HepG2 (cell line): ENCODE measurements around the gene ZNF189. TPM values are rescaled to one million over a fixed set of nuclear protein-coding genes. Genes with fewer than 3 reads are reported as not detected.

Experiments used
- ARID2 ChIP-seq: sonication (generic); formaldehyde crosslinking; IDR thresholded peaks from 2 replicates; pipeline ENCODE4 v1.8.1; 2022; ENCODE audit warnings: mild to moderate bottlenecking, missing genetic modification reagents, borderline replicate concordance
- GABPB1 ChIP-seq: IDR thresholded peaks from 2 replicates; pipeline ENCODE4 v1.6.1; 2016; ENCODE audit warnings: mild to moderate bottlenecking, missing genetic modification reagents, moderate library complexity, missing compliant biosample characterization
- HOXD1 ChIP-seq: sonication (generic); formaldehyde crosslinking; IDR thresholded peaks from 2 replicates; pipeline ENCODE4 v1.5.0; 2020; ENCODE audit warnings: missing genetic modification reagents
- PHF8 ChIP-seq: sonication (generic); formaldehyde crosslinking; IDR thresholded peaks from 2 replicates; pipeline ENCODE4 v1.5.0; 2020; ENCODE audit warnings: missing genetic modification reagents
- RFXANK ChIP-seq: IDR thresholded peaks from 2 replicates; pipeline ENCODE4 v1.6.1; 2016
- SALL2 ChIP-seq: sonication (generic); formaldehyde crosslinking; IDR thresholded peaks from 2 replicates; pipeline ENCODE4 v1.8.1; 2023; ENCODE audit warnings: mild to moderate bottlenecking, missing genetic modification reagents, inconsistent platforms
- ZNF337 ChIP-seq: sonication (generic); formaldehyde crosslinking; IDR thresholded peaks from 2 replicates; pipeline ENCODE4 v1.5.1; 2020; ENCODE audit warnings: missing genetic modification reagents, low read depth, mild to moderate bottlenecking, borderline replicate concordance
- ZNF619 ChIP-seq: sonication (generic); formaldehyde crosslinking; IDR thresholded peaks from 2 replicates; pipeline ENCODE4 v1.4.0; 2020; ENCODE audit warnings: mild to moderate bottlenecking, missing genetic modification reagents
- ZNF75D ChIP-seq: sonication (generic); formaldehyde crosslinking; IDR thresholded peaks from 2 replicates; pipeline ENCODE4 v1.8.1; 2023; ENCODE audit warnings: missing genetic modification reagents, mild to moderate bottlenecking, borderline replicate concordance
- polyA plus RNA-seq, 8 experiments: library from polyadenylated mRNA; depleted of rRNA in 3 of 8; stranded (reverse) in 7 of 8; unstranded in 1 of 8; fragments of >200 nt; fragmentation: Illumina TruSeq in 4 of 8; extraction: Trizol in 4 of 8; gene quantifications; 2 replicates each; pipeline versions ENCODE4 v1.2.1 to v1.2.3, GENCODE V29; 2011 to 2016; ENCODE audit warnings: low read depth in 4 of 8, missing spikeins in 1 of 8, mixed read lengths in 1 of 8; ENCODE audit not compliant: insufficient read depth in 1 of 8
- total RNA-seq, 5 experiments: library from RNA; depleted of rRNA; stranded (reverse); fragments of >200 nt; fragmentation: Illumina TruSeq; extraction: Trizol; gene quantifications; 2 replicates each; pipeline ENCODE4 v1.2.3, GENCODE V29; 2016; ENCODE audit warnings: low read depth in 1 of 5
- TF ChIP-seq, protein P1 (sequence below): sonication (generic); formaldehyde crosslinking; IDR thresholded peaks from 2 replicates; pipeline ENCODE4 v1.4.0; 2020; ENCODE audit warnings: mild to moderate bottlenecking, missing genetic modification reagents
- TF ChIP-seq, protein P2 (sequence below): sonication (generic); formaldehyde crosslinking; IDR thresholded peaks from 2 replicates; pipeline ENCODE4 v1.4.0; 2020; ENCODE audit warnings: mild to moderate bottlenecking, missing genetic modification reagents, borderline replicate concordance
- TF ChIP-seq, protein P3 (sequence below): IDR thresholded peaks from 2 replicates; pipeline ENCODE4 v1.6.1; 2016; ENCODE audit warnings: low read depth
- TF ChIP-seq, protein P4 (sequence below): sonication (generic); formaldehyde crosslinking; IDR thresholded peaks from 2 replicates; pipeline ENCODE4 v1.4.0; 2020; ENCODE audit warnings: missing genetic modification reagents, borderline replicate concordance

The ZNF189 gene
- total and polyA plus RNA-seq, 2 of the 13 experiments (the other 11 are each of a cell fraction or from before 2014, with no cell fraction given): 8.4 to 50.0 TPM

DNA sequence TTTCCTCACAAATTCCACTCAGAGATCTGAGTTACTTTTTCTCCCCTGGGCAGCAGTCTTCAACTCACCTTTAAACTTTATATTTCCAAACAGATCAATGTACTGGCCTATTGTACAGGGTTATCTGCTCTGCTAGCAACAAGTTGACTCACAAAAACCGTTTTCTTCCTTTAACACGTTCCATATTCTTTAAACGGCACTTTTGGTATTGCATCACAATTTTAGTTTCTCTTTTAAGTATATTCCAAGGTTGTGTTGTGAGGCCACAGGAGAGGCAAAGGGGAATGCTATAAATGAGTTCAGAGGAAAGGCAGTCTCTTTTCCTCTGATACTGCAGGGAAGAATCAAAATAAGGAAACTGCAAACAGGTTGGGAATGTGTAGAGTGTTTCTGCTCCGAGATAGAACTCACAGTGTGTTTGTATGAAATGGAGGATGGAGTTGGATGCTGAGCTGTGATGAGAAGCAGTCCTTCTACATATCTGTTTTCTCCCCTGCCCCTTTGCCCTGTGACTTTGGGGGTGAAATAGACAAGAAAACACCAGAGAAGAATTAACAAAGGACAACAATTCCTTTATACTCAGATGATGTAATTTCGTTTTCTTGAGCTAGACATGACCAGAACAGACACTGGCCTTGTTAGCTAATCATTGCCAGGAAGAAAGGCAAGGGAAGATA, 46.8 kb downstream of the ZNF189 start (continued):
- TF ChIP-seq ZNF75D (no peak), HOXD1 (CRISPR knock-in tag) (no peak), RFXANK (CRISPR knock-in tag) (no peak), ARID2 (CRISPR knock-in tag) (no peak), ZNF619 (CRISPR knock-in tag) (no peak), GABPB1 (CRISPR knock-in tag) (no peak), ZNF337 (CRISPR knock-in tag) (no peak), PHF8 (peak; percentile 35; the same call in 1 of the 2 replicates), SALL2 (no peak)
- TF ChIP-seq, protein P1, sequence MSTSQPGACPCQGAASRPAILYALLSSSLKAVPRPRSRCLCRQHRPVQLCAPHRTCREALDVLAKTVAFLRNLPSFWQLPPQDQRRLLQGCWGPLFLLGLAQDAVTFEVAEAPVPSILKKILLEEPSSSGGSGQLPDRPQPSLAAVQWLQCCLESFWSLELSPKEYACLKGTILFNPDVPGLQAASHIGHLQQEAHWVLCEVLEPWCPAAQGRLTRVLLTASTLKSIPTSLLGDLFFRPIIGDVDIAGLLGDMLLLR (CRISPR knock-in tag): no peak
- TF ChIP-seq, protein P2, sequence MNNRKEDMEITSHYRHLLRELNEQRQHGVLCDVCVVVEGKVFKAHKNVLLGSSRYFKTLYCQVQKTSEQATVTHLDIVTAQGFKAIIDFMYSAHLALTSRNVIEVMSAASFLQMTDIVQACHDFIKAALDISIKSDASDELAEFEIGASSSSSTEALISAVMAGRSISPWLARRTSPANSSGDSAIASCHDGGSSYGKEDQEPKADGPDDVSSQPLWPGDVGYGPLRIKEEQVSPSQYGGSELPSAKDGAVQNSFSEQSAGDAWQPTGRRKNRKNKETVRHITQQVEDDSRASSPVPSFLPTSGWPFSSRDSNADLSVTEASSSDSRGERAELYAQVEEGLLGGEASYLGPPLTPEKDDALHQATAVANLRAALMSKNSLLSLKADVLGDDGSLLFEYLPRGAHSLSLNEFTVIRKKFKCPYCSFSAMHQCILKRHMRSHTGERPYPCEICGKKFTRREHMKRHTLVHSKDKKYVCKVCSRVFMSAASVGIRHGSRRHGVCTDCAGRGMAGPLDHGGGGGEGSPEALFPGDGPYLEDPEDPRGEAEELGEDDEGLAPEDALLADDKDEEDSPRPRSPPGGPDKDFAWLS (CRISPR knock-in tag): no peak
- TF ChIP-seq, protein P3, sequence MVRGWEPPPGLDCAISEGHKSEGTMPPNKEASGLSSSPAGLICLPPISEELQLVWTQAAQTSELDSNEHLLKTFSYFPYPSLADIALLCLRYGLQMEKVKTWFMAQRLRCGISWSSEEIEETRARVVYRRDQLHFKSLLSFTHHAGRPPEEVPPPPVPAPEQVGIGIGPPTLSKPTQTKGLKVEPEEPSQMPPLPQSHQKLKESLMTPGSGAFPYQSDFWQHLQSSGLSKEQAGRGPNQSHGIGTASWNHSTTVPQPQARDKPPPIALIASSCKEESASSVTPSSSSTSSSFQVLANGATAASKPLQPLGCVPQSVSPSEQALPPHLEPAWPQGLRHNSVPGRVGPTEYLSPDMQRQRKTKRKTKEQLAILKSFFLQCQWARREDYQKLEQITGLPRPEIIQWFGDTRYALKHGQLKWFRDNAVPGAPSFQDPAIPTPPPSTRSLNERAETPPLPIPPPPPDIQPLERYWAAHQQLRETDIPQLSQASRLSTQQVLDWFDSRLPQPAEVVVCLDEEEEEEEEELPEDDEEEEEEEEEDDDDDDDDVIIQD (CRISPR knock-in tag): no peak; the same call in 1 of the 2 replicates
- TF ChIP-seq, protein P4, sequence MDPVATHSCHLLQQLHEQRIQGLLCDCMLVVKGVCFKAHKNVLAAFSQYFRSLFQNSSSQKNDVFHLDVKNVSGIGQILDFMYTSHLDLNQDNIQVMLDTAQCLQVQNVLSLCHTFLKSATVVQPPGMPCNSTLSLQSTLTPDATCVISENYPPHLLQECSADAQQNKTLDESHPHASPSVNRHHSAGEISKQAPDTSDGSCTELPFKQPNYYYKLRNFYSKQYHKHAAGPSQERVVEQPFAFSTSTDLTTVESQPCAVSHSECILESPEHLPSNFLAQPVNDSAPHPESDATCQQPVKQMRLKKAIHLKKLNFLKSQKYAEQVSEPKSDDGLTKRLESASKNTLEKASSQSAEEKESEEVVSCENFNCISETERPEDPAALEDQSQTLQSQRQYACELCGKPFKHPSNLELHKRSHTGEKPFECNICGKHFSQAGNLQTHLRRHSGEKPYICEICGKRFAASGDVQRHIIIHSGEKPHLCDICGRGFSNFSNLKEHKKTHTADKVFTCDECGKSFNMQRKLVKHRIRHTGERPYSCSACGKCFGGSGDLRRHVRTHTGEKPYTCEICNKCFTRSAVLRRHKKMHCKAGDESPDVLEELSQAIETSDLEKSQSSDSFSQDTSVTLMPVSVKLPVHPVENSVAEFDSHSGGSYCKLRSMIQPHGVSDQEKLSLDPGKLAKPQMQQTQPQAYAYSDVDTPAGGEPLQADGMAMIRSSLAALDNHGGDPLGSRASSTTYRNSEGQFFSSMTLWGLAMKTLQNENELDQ (CRISPR knock-in tag): no peak
